HCT116 (cell line): ENCODE data around the gene SLC10A3. TPM values are rescaled to one million over a fixed set of nuclear protein-coding genes. Genes with fewer than 3 reads are reported as not detected.

Experiments
- ATAC-seq: fragments of 200-7000 bp; cut with Tn5 transposase; 2 replicates; pipeline ENCODE4 v1.9.1; 2020; ENCODE audit warnings: mild to moderate bottlenecking, moderate library complexity
- BruUV-seq: library from RNA; stranded (reverse); fragments of 400-500 nt; replicated peaks from 2 replicates; lab custom pipeline; 2021; lab: Mats Ljungman, UMichigan
- CTCF ChIA-PET: fragments of 300-600 bp; sonication (Branson Sonifier 250); formaldehyde crosslinking; loops from one replicate; lab custom pipeline; 2021; ENCODE audit warnings: antibody characterized with exemption; lab: Charles Lee
- POLR2A ChIA-PET: fragments of 300-600, 350-600 bp; sonication (Branson Sonifier 250); formaldehyde crosslinking; loops from one replicate; lab custom pipeline; 2021; ENCODE audit warnings: antibody characterized with exemption; lab: Charles Lee
- RAD21 ChIA-PET, 2 experiments: fragments of 300-600 bp; sonication (Branson Sonifier 250); formaldehyde crosslinking; loops; one replicate each; lab custom pipeline; 2023; ENCODE audit warnings: low total read pairs in 2 of 2; ENCODE audit not compliant: uncharacterized antibody in 2 of 2, unreplicated experiment in 2 of 2, low non-redundant PET in 1 of 2; lab: Charles Lee
- DNase-seq: peaks from one replicate; pipeline ENCODE4 v3.0.0-alpha.2; 2010; ENCODE audit warnings: low read depth, low spot score
- H2AFZ ChIP-seq: fragments of 200-600 bp; shearing (Covaris generic), sonication (generic); 2 replicates; pipeline ENCODE4 v1.6.1; 2017; ENCODE audit warnings: low read depth, mixed run types, mixed read lengths, antibody characterized with exemption, low read length; ENCODE audit not compliant: poor library complexity, severe bottlenecking
- H3K27ac ChIP-seq: 2 replicates; pipeline ENCODE4 v1.5.1; 2012; ENCODE audit warnings: low read depth, low read length
- H3K27me3 ChIP-seq: fragments of 200-600 bp; sonication (generic); 2 replicates; pipeline ENCODE4 v1.6.1; 2016; ENCODE audit warnings: mixed run types, low read length, mixed read lengths; ENCODE audit not compliant: insufficient read depth
- H3K36me3 ChIP-seq, 2 experiments: fragments of 200-500 bp in 1 of 2; fragments of 200-600 bp in 1 of 2; sonication (Bioruptor generic) in 1 of 2; sonication (generic) in 1 of 2; 2 replicates each; pipeline versions ENCODE4 v1.5.1 to v1.6.1; 2014 to 2016; ENCODE audit warnings: low read length in 2 of 2, inconsistent platforms in 1 of 2, mixed read lengths in 1 of 2, mixed run types in 1 of 2; ENCODE audit not compliant: insufficient read depth in 2 of 2, control insufficient read depth in 1 of 2
- H3K4me1 ChIP-seq, 2 experiments: fragments of 200-600 bp in 1 of 2; sonication (generic) in 1 of 2; 2 replicates each; pipeline versions ENCODE4 v1.5.1 to v1.6.1; 2012 to 2017; ENCODE audit warnings: low read length in 2 of 2, inconsistent platforms in 1 of 2, mild to moderate bottlenecking in 1 of 2, mixed read lengths in 1 of 2, mixed run types in 1 of 2, moderate library complexity in 1 of 2; ENCODE audit not compliant: insufficient read depth in 2 of 2, control insufficient read depth in 1 of 2
- H3K4me2 ChIP-seq: fragments of 200-600 bp; sonication (generic); 2 replicates; pipeline ENCODE4 v1.6.1; 2017; ENCODE audit warnings: mixed run types, low read length, mixed read lengths
- H3K4me3 ChIP-seq, 2 experiments: fragments of 200-600 bp in 1 of 2; sonication (generic) in 1 of 2; replicated peaks in 1 of 2; 2 replicates each; pipeline ENCODE4 v1.5.1; 2011 to 2016; ENCODE audit warnings: low read length in 2 of 2, control low read depth in 1 of 2, low read depth in 1 of 2, mild to moderate bottlenecking in 1 of 2, mixed read lengths in 1 of 2, mixed run types in 1 of 2
- H3K79me2 ChIP-seq: fragments of 200-600 bp; sonication (generic); 2 replicates; pipeline ENCODE4 v1.6.1; 2017; ENCODE audit warnings: mild to moderate bottlenecking, mixed run types, low read length, moderate library complexity, mixed read lengths; ENCODE audit not compliant: insufficient read depth
- H3K9ac ChIP-seq: fragments of 200-600 bp; sonication (generic); 2 replicates; pipeline ENCODE4 v1.6.1; 2016; ENCODE audit warnings: low read length, mixed read lengths
- H3K9me2 ChIP-seq: fragments of 200-600 bp; sonication (generic), shearing (Covaris generic); 2 replicates; pipeline ENCODE4 v1.6.1; 2017; ENCODE audit warnings: mixed run types, mild to moderate bottlenecking, moderate library complexity; ENCODE audit not compliant: insufficient read depth
- H3K9me3 ChIP-seq, 2 experiments: fragments of 200-500 bp in 1 of 2; fragments of 200-600 bp in 1 of 2; sonication (Bioruptor generic) in 1 of 2; sonication (generic) in 1 of 2; 2 replicates each; pipeline ENCODE4 v1.6.1; 2014 to 2017; ENCODE audit warnings: low read length in 2 of 2, mixed read lengths in 2 of 2, inconsistent platforms in 1 of 2, low read depth in 1 of 2, mild to moderate bottlenecking in 1 of 2, mixed run types in 1 of 2, moderate library complexity in 1 of 2; ENCODE audit not compliant: control insufficient read depth in 1 of 2, insufficient read depth in 1 of 2
- H4K20me1 ChIP-seq: fragments of 200-600 bp; sonication (generic), shearing (Covaris generic); 2 replicates; pipeline ENCODE4 v1.6.1; 2017; ENCODE audit warnings: mixed run types, mild to moderate bottlenecking, moderate library complexity; ENCODE audit not compliant: insufficient read depth
- CEBPB ChIP-seq: IDR thresholded peaks from 2 replicates; pipeline ENCODE4 v1.6.1; 2012; ENCODE audit warnings: low read depth
- EGR1 ChIP-seq: IDR thresholded peaks from 2 replicates; pipeline ENCODE4 v1.6.1; 2012; ENCODE audit warnings: low read depth
- ELF1 ChIP-seq: IDR thresholded peaks from 2 replicates; pipeline ENCODE4 v1.6.1; 2012; ENCODE audit warnings: low read depth, borderline replicate concordance
- EZH2 ChIP-seq: fragments of 200-600 bp; sonication (generic); IDR thresholded peaks from 2 replicates; pipeline ENCODE4 v1.6.1; 2017; ENCODE audit warnings: antibody characterized with exemption, mixed run types
- EZH2phosphoT487 ChIP-seq: fragments of 200-600 bp; IDR thresholded peaks from 2 replicates; pipeline ENCODE4 v1.6.1; 2018; ENCODE audit warnings: antibody characterized with exemption, borderline replicate concordance
- JUND ChIP-seq: IDR thresholded peaks from 2 replicates; pipeline ENCODE4 v1.6.1; 2012
- POLR2AphosphoS5 ChIP-seq: IDR thresholded peaks from 2 replicates; pipeline ENCODE4 v1.6.1; 2011; ENCODE audit warnings: mild to moderate bottlenecking, low read depth, low read length, moderate library complexity
- SP1 ChIP-seq: IDR thresholded peaks from 2 replicates; pipeline ENCODE4 v1.6.1; 2012; ENCODE audit warnings: low read depth
- YY1 ChIP-seq: IDR thresholded peaks from 2 replicates; pipeline ENCODE4 v1.6.1; 2011; ENCODE audit warnings: low read length, low read depth, moderate library complexity, mild to moderate bottlenecking; ENCODE audit not compliant: insufficient replicate concordance; ENCODE audit errors: extremely low read depth
- ZFX ChIP-seq: fragments of 450-650 bp; IDR thresholded peaks from 2 replicates; pipeline ENCODE4 v1.6.1; 2017
- ZNF274 ChIP-seq: fragments of 200-500 bp; sonication (Bioruptor generic); IDR thresholded peaks from 2 replicates; pipeline ENCODE4 v1.6.1; 2014; ENCODE audit warnings: mild to moderate bottlenecking, low read depth, low read length, inconsistent platforms
- intact Hi-C: fragments of 100-400 bp; cut with micrococcal nuclease; formaldehyde crosslinking; loops from 2 replicates; pipeline ENCODE4 v1.10.0; 2022
- total RNA-seq: library from RNA; stranded (reverse); gene quantifications from one replicate; pipeline ENCODE4 v1.2.1, GENCODE V29; 2021; ENCODE audit not compliant: unreplicated experiment
- TF ChIP-seq, protein P1 (sequence below): IDR thresholded peaks from 2 replicates; pipeline ENCODE4 v1.6.1; 2011; ENCODE audit warnings: mild to moderate bottlenecking, low read length, moderate library complexity; ENCODE audit not compliant: insufficient replicate concordance; ENCODE audit errors: extremely low read depth
- TF ChIP-seq, protein P2 (sequence below), 3 experiments: fragments of 200-600 bp in 1 of 3; sonication (generic) in 1 of 3; IDR thresholded peaks in 2 of 3; conservative IDR thresholded peaks in 1 of 3; 2 replicates each; pipeline ENCODE4 v1.5.1; 2012 to 2017; ENCODE audit warnings: low read depth in 2 of 3, low read length in 2 of 3, antibody characterized with exemption in 1 of 3, borderline replicate concordance in 1 of 3, control low read depth in 1 of 3, mild to moderate bottlenecking in 1 of 3, mixed read lengths in 1 of 3, mixed run types in 1 of 3, moderate library complexity in 1 of 3; ENCODE audit not compliant: insufficient read depth in 1 of 3
- TF ChIP-seq, protein P3 (sequence below): IDR thresholded peaks from 2 replicates; pipeline ENCODE4 v1.6.1; 2012
- TF ChIP-seq, protein P4 (sequence below): IDR thresholded peaks from 2 replicates; pipeline ENCODE4 v1.6.1; 2012
- TF ChIP-seq, protein P5 (sequence below): IDR thresholded peaks from 2 replicates; pipeline ENCODE4 v1.6.1; 2012; ENCODE audit warnings: low read depth

Gene SLC10A3
- total RNA-seq, 1 experiment from 2014 or later = 16.2 TPM

DNA sequence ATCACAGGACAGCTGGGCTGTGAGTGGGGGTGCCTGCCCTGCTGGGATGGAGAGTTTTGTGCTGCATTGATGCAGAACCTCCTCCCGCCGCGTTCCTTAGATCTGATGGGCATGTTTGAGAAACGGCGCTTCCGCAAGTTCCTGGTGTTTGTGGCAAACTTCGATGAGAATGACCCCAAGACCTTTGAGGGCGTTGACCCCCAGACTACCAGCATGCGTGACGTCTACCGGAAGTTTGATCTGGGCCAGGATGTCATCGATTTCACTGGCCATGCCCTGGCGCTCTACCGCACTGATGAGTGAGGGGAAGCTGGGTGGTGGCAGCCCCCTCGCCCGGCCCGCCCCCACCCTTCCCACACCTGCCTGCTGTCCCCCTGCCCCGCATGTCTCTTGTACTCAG, 50.6 kb downstream of the SLC10A3 start:
- BruUV-seq = no TSS peak
- no peak overlapping the region for H3K9ac ChIP-seq
- H3K27me3 ChIP-seq = no peaks in the 10 kb centered on the region
- no peaks in the 10 kb centered on the region; a peak in 1 of 4 replicates for H3K36me3 ChIP-seq
- intact Hi-C loops = loop anchor here (5.0 kb wide), 1 partner anchor 37 kb away; the partner anchor contains the start of gene LAGE3
- H3K4me1 ChIP-seq = peaks cover 5 to 25% of the 10 kb centered on the region in 2 experiments; a peak in 2 of 4 replicates
- no peaks in the 10 kb centered on the region for H4K20me1 ChIP-seq
- peaks cover 34% of the 10 kb centered on the region for H3K79me2 ChIP-seq
- no peak for ATAC-seq
- no peak for TF ChIP-seq JUND
- no peak for TF ChIP-seq POLR2AphosphoS5
- TF ChIP-seq, protein P1, sequence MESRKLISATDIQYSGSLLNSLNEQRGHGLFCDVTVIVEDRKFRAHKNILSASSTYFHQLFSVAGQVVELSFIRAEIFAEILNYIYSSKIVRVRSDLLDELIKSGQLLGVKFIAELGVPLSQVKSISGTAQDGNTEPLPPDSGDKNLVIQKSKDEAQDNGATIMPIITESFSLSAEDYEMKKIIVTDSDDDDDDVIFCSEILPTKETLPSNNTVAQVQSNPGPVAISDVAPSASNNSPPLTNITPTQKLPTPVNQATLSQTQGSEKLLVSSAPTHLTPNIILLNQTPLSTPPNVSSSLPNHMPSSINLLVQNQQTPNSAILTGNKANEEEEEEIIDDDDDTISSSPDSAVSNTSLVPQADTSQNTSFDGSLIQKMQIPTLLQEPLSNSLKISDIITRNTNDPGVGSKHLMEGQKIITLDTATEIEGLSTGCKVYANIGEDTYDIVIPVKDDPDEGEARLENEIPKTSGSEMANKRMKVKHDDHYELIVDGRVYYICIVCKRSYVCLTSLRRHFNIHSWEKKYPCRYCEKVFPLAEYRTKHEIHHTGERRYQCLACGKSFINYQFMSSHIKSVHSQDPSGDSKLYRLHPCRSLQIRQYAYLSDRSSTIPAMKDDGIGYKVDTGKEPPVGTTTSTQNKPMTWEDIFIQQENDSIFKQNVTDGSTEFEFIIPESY = no peak
- TF ChIP-seq CEBPB = no peak
- TF ChIP-seq ZNF274 = no peak
- TF ChIP-seq, protein P2, sequence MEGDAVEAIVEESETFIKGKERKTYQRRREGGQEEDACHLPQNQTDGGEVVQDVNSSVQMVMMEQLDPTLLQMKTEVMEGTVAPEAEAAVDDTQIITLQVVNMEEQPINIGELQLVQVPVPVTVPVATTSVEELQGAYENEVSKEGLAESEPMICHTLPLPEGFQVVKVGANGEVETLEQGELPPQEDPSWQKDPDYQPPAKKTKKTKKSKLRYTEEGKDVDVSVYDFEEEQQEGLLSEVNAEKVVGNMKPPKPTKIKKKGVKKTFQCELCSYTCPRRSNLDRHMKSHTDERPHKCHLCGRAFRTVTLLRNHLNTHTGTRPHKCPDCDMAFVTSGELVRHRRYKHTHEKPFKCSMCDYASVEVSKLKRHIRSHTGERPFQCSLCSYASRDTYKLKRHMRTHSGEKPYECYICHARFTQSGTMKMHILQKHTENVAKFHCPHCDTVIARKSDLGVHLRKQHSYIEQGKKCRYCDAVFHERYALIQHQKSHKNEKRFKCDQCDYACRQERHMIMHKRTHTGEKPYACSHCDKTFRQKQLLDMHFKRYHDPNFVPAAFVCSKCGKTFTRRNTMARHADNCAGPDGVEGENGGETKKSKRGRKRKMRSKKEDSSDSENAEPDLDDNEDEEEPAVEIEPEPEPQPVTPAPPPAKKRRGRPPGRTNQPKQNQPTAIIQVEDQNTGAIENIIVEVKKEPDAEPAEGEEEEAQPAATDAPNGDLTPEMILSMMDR (IDR thresholded peaks at IDR 0.05 in 2 of 3, conservative IDR thresholded peaks at IDR 0.05 in 1 of 3; ENCODE audit: borderline replicate concordance in 1 of 3, insufficient read depth in 1 of 3, low read depth in 2 of 3, low read length in 2 of 3) = no peak
- TF ChIP-seq YY1 = no peak
- TF ChIP-seq ELF1 = no peak
- no peak for TF ChIP-seq EZH2phosphoT487
- TF ChIP-seq, protein P3, sequence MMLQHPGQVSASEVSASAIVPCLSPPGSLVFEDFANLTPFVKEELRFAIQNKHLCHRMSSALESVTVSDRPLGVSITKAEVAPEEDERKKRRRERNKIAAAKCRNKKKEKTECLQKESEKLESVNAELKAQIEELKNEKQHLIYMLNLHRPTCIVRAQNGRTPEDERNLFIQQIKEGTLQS = no peak
- TF ChIP-seq ZFX = no peak
- no peak for TF ChIP-seq EZH2
- TF ChIP-seq, protein P4, sequence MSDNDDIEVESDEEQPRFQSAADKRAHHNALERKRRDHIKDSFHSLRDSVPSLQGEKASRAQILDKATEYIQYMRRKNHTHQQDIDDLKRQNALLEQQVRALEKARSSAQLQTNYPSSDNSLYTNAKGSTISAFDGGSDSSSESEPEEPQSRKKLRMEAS = no peak
- TF ChIP-seq, protein P5, sequence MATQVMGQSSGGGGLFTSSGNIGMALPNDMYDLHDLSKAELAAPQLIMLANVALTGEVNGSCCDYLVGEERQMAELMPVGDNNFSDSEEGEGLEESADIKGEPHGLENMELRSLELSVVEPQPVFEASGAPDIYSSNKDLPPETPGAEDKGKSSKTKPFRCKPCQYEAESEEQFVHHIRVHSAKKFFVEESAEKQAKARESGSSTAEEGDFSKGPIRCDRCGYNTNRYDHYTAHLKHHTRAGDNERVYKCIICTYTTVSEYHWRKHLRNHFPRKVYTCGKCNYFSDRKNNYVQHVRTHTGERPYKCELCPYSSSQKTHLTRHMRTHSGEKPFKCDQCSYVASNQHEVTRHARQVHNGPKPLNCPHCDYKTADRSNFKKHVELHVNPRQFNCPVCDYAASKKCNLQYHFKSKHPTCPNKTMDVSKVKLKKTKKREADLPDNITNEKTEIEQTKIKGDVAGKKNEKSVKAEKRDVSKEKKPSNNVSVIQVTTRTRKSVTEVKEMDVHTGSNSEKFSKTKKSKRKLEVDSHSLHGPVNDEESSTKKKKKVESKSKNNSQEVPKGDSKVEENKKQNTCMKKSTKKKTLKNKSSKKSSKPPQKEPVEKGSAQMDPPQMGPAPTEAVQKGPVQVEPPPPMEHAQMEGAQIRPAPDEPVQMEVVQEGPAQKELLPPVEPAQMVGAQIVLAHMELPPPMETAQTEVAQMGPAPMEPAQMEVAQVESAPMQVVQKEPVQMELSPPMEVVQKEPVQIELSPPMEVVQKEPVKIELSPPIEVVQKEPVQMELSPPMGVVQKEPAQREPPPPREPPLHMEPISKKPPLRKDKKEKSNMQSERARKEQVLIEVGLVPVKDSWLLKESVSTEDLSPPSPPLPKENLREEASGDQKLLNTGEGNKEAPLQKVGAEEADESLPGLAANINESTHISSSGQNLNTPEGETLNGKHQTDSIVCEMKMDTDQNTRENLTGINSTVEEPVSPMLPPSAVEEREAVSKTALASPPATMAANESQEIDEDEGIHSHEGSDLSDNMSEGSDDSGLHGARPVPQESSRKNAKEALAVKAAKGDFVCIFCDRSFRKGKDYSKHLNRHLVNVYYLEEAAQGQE = no peak
- no peak for TF ChIP-seq SP1
- TF ChIP-seq EGR1 = no peak
- TF ChIP-seq, all 23 proteins: peak for 0
- H3K4me3 ChIP-seq = no peak overlapping the region
- CTCF ChIA-PET = no interaction called here
- no peaks in the 10 kb centered on the region for H3K9me2 ChIP-seq
- no peaks in the 10 kb centered on the region for H3K9me3 ChIP-seq
- DNase-seq = no peak
- POLR2A ChIA-PET = interaction anchor here (1.1 kb wide), 1 partner anchor 30 kb away, joined by 3 read pairs; no protein-coding TSS in a partner anchor
- H3K27ac ChIP-seq = no peak overlapping the region
- no peak overlapping the region for H3K4me2 ChIP-seq
- RAD21 ChIA-PET = interaction anchor here in 1 of 2 experiments (0.7 kb wide), 1 partner anchor 35 kb away, joined by 3 read pairs; no protein-coding TSS in a partner anchor
- no peak overlapping the region for H2AFZ ChIP-seq
